ENCODE measurements around the gene MAB21L4. TPM values are rescaled to one million over a fixed set of nuclear protein-coding genes. Genes with fewer than 3 reads are reported as not detected.

The MAB21L4 gene
- total RNA-seq, 2 experiments from 2014 or later = not detected

- ChIA-PET POLR2A (no interaction called here), CTCF (no interaction called here)
- H3K27ac Mint-ChIP-seq = no peak overlapping the region
- H3K4me3 Mint-ChIP-seq = no peak overlapping the region
- no peaks in the 10 kb centered on the region for H3K9me3 Mint-ChIP-seq
- H3K4me1 Mint-ChIP-seq = no peaks in the 10 kb centered on the region
- peak; percentile 13 for DNase-seq
- peaks cover 3% of the 10 kb centered on the region for H3K27me3 Mint-ChIP-seq
- H3K36me3 Mint-ChIP-seq (ENCODE audit: low read depth) = no peaks in the 10 kb centered on the region
Observed at GRCh38 chr2:240929364-240930095, 33.6 kb upstream of the MAB21L4 start.

GRCh38 chr2:240928476-240929363 is 32.8 kb upstream of the MAB21L4 start:
- no peaks in the 10 kb centered on the region for H3K4me1 Mint-ChIP-seq
- ChIA-PET CTCF (no interaction called here), POLR2A (no interaction called here)
- no peak overlapping the region for H3K4me3 Mint-ChIP-seq
- no peaks in the 10 kb centered on the region for H3K9me3 Mint-ChIP-seq
- H3K36me3 Mint-ChIP-seq (ENCODE audit: low read depth) = no peaks in the 10 kb centered on the region
- H3K27me3 Mint-ChIP-seq = peaks cover 3% of the 10 kb centered on the region
- peak; percentile 13 for DNase-seq
- no peak overlapping the region for H3K27ac Mint-ChIP-seq

GRCh38 chr2:240927390-240927781 is 31.4 kb upstream of the MAB21L4 start:
- H3K9me3 Mint-ChIP-seq = no peaks in the 10 kb centered on the region
- H3K27me3 Mint-ChIP-seq = peaks cover 3% of the 10 kb centered on the region
- no peak overlapping the region for H3K27ac Mint-ChIP-seq
- H3K36me3 Mint-ChIP-seq (ENCODE audit: low read depth) = no peaks in the 10 kb centered on the region
- POLR2A ChIA-PET = no interaction called here
- H3K4me3 Mint-ChIP-seq = no peak overlapping the region
- H3K4me1 Mint-ChIP-seq = no peaks in the 10 kb centered on the region
- DNase-seq = no peak
- CTCF ChIA-PET = no interaction called here

GRCh38 chr2:240926516-240927389 is 30.8 kb upstream of the MAB21L4 start:
- Mint-ChIP-seq H3K27ac (no peak overlapping the region), H3K4me3 (no peak overlapping the region), H3K27me3 (peaks cover 3% of the 10 kb centered on the region), H3K9me3 (no peaks in the 10 kb centered on the region), H3K36me3 (ENCODE audit: low read depth) (no peaks in the 10 kb centered on the region), H3K4me1 (no peaks in the 10 kb centered on the region)
- DNase-seq = peak; percentile 15
- POLR2A ChIA-PET = no interaction called here
- CTCF ChIA-PET = no interaction called here

GRCh38 chr2:240925568-240926515 is 29.9 kb upstream of the MAB21L4 start:
- peaks cover 3% of the 10 kb centered on the region for H3K27me3 Mint-ChIP-seq
- peak; percentile 14 for DNase-seq
- H3K36me3 Mint-ChIP-seq (ENCODE audit: low read depth) = no peaks in the 10 kb centered on the region
- no peak overlapping the region for H3K4me3 Mint-ChIP-seq
- ChIA-PET POLR2A (no interaction called here), CTCF (no interaction called here)
- H3K27ac Mint-ChIP-seq = no peak overlapping the region
- H3K4me1 Mint-ChIP-seq = no peaks in the 10 kb centered on the region
- H3K9me3 Mint-ChIP-seq = no peaks in the 10 kb centered on the region

GRCh38 chr2:240925191-240925567 is 29.2 kb upstream of the MAB21L4 start:
- H3K9me3 Mint-ChIP-seq = no peaks in the 10 kb centered on the region
- POLR2A ChIA-PET = no interaction called here
- H3K4me1 Mint-ChIP-seq = no peaks in the 10 kb centered on the region
- no peak overlapping the region for H3K4me3 Mint-ChIP-seq
- H3K36me3 Mint-ChIP-seq (ENCODE audit: low read depth) = no peaks in the 10 kb centered on the region
- H3K27me3 Mint-ChIP-seq = peaks cover 3% of the 10 kb centered on the region
- CTCF ChIA-PET = no interaction called here
- no peak overlapping the region for H3K27ac Mint-ChIP-seq
- peak; percentile 18 for DNase-seq

GRCh38 chr2:240922982-240923537 is 27.1 kb upstream of the MAB21L4 start:
- ChIA-PET CTCF (no interaction called here), POLR2A (no interaction called here)
- Mint-ChIP-seq H3K4me1 (no peaks in the 10 kb centered on the region), H3K4me3 (no peak overlapping the region), H3K9me3 (no peaks in the 10 kb centered on the region), H3K36me3 (ENCODE audit: low read depth) (no peaks in the 10 kb centered on the region), H3K27ac (no peak overlapping the region), H3K27me3 (no peaks in the 10 kb centered on the region)
- peak; percentile 10 for DNase-seq

- Mint-ChIP-seq H3K27ac (no peak overlapping the region), H3K36me3 (ENCODE audit: low read depth) (no peaks in the 10 kb centered on the region), H3K4me1 (no peaks in the 10 kb centered on the region), H3K4me3 (no peak overlapping the region), H3K9me3 (no peaks in the 10 kb centered on the region), H3K27me3 (no peaks in the 10 kb centered on the region)
- POLR2A ChIA-PET = no interaction called here
- CTCF ChIA-PET = no interaction called here
- DNase-seq = peak; percentile 13
Observed at GRCh38 chr2:240922245-240922981, 26.5 kb upstream of the MAB21L4 start.

GRCh38 chr2:240921995-240922244 is 26.0 kb upstream of the MAB21L4 start:
- Mint-ChIP-seq H3K9me3 (no peaks in the 10 kb centered on the region), H3K27me3 (peaks cover 1% of the 10 kb centered on the region), H3K4me1 (no peaks in the 10 kb centered on the region), H3K27ac (no peak overlapping the region), H3K36me3 (ENCODE audit: low read depth) (no peaks in the 10 kb centered on the region), H3K4me3 (no peak overlapping the region)
- ChIA-PET POLR2A (no interaction called here), CTCF (no interaction called here)
- DNase-seq = no peak

- ChIA-PET POLR2A (no interaction called here), CTCF (no interaction called here)
- no peaks in the 10 kb centered on the region for H3K4me1 Mint-ChIP-seq
- H3K4me3 Mint-ChIP-seq = no peak overlapping the region
- H3K36me3 Mint-ChIP-seq (ENCODE audit: low read depth) = no peaks in the 10 kb centered on the region
- H3K9me3 Mint-ChIP-seq = no peaks in the 10 kb centered on the region
- no peak overlapping the region for H3K27ac Mint-ChIP-seq
- peak; percentile 12 for DNase-seq
- H3K27me3 Mint-ChIP-seq = peaks cover 1% of the 10 kb centered on the region
Observed at GRCh38 chr2:240921311-240921994, 25.5 kb upstream of the MAB21L4 start.

GRCh38 chr2:240920783-240921231 is 24.9 kb upstream of the MAB21L4 start:
- ChIA-PET CTCF (no interaction called here), POLR2A (no interaction called here)
- no peak overlapping the region for H3K27ac Mint-ChIP-seq
- peak; percentile 13 for DNase-seq
- no peaks in the 10 kb centered on the region for H3K4me1 Mint-ChIP-seq
- no peaks in the 10 kb centered on the region for H3K36me3 Mint-ChIP-seq (ENCODE audit: low read depth)
- no peak overlapping the region for H3K4me3 Mint-ChIP-seq
- peaks cover 1% of the 10 kb centered on the region for H3K27me3 Mint-ChIP-seq
- H3K9me3 Mint-ChIP-seq = no peaks in the 10 kb centered on the region

Data from activated CD4-positive, alpha-beta memory T cell treated with anti-CD3 and anti-CD28 coated beads, Interleukin-2, amount 10 ng/mL, durations not matched to agents 7 days and 5 days (primary cell).